ENCODE results near the gene KIF17. TPM values are rescaled to one million over a fixed set of nuclear protein-coding genes. Genes with fewer than 3 reads are reported as not detected.
A peak's percentile ranks its signal among the peaks of the same experiment; 100 is the strongest.

The KIF17 gene
- total RNA-seq, 1 experiment from 2014 or later: 0.06 TPM

- DNase-seq (ENCODE audit: low read depth): peak; percentile 53
Measured at GRCh38 chr1:20626524-20626923, 91.3 kb downstream of the KIF17 start.

- DNase-seq (ENCODE audit: low read depth): no peak
Measured at GRCh38 chr1:20626098-20626427, 91.7 kb downstream of the KIF17 start.

GRCh38 chr1:20625176-20626097, 92.4 kb downstream of the KIF17 start:
- DNase-seq (ENCODE audit: low read depth): no peak

DNA sequence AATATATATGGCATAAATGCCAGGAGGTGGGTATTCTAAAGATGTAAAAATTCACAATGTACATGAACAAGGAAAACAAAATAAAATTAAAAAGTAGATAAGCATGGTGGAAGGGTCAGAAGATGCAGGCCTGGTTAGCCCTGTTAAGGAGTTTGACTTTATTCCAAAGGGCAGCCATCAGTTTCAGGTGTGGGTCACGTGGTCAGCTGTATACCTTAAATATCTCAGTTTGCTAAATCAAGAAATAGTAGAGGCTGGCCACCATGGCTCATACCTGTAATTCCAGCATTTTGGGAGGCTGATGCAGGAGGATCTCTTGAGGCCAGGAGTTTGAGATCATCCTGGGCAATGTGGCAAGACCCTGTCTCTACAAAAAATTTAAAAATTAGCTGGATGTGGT, 93.1 kb downstream of the KIF17 start:
- DNase-seq (ENCODE audit: low read depth): no peak

DNA sequence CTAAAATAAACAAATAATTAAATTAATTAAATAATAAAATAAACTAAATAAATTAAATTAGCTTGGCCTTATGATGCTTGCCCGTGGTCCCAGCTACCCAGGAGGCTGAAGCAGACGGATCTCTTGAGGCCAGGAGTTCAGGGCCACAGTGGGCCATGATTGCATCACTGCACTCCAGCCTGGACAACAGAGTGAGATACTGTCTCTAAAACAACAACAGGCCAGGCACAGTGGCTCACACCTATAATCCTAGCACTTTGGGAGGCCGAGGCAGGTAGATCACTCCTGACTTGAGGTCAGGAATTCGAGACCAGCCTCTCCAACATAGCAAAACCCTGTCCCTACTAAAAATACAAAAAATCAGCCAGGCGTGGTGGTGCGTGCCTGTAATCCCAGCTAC, 96.8 kb downstream of the KIF17 start:
- DNase-seq (ENCODE audit: low read depth): no peak

GRCh38 chr1:20619999-20620398, 97.8 kb downstream of the KIF17 start:
- DNase-seq (ENCODE audit: low read depth): no peak

- DNase-seq (ENCODE audit: low read depth): no peak
Measured at GRCh38 chr1:20618550-20618949, 99.3 kb downstream of the KIF17 start.

- no peak for DNase-seq (ENCODE audit: low read depth)
Measured at GRCh38 chr1:20616847-20617487, 100.8 kb downstream of the KIF17 start.

GRCh38 chr1:20615946-20616846, 101.6 kb downstream of the KIF17 start:
- no peak for DNase-seq (ENCODE audit: low read depth)

GRCh38 chr1:20614131-20614579, 103.7 kb downstream of the KIF17 start:
- no peak for DNase-seq (ENCODE audit: low read depth)

Other genes starting within 250 kb of the KIF17 start
- gene CAMK2N1, start 231.8 kb downstream of the KIF17 start, total RNA-seq (2014; rRNA removed; shearing (Covaris generic)): 13.3 and 15.2 TPM in 2 replicates
- 38.3 and 40.6 TPM in 2 replicates for gene MUL1, start 209.9 kb downstream of the KIF17 start, total RNA-seq (2014; rRNA removed; shearing (Covaris generic))
- 0.07 and 0.08 TPM in 2 replicates for gene FAM43B, start 165.4 kb downstream of the KIF17 start, total RNA-seq (2014; rRNA removed; shearing (Covaris generic))
- 5.8 and 15.0 TPM in 2 replicates for gene CDA, start 128.9 kb downstream of the KIF17 start, total RNA-seq (2014; rRNA removed; shearing (Covaris generic))
- 44.6 and 45.2 TPM in 2 replicates for gene PINK1, start 84.5 kb downstream of the KIF17 start, total RNA-seq (2014; rRNA removed; shearing (Covaris generic))
- 401 and 438 TPM in 2 replicates for gene DDOST, start 56.6 kb downstream of the KIF17 start, total RNA-seq (2014; rRNA removed; shearing (Covaris generic))
- gene SH2D5, start 14.7 kb upstream of the KIF17 start, total RNA-seq (2014; rRNA removed; shearing (Covaris generic)): 26.9 and 29.1 TPM in 2 replicates
- gene HP1BP3, start 69.3 kb upstream of the KIF17 start, total RNA-seq (2014; rRNA removed; shearing (Covaris generic)): 128 and 151 TPM in 2 replicates